Sigmoid colon (tissue), 7 donors: ENCODE measurements around the gene NPAS2. TPM values are rescaled to one million over a fixed set of nuclear protein-coding genes. Genes with fewer than 3 reads are reported as not detected.

Experiments used
- DNase-seq: peaks from one replicate; pipeline ENCODE4 v3.0.0-alpha.2; 2019
- H3K27ac ChIP-seq, 4 donors: fragments of 200-600 bp; sonication (generic); one replicate each; pipeline ENCODE4 v1.5.1; 2016 to 2019; ENCODE audit warnings: mild to moderate bottlenecking in 1 of 4
- H3K27me3 ChIP-seq, 3 donors: fragments of 200-600 bp; sonication (generic); one replicate each; pipeline ENCODE4 v1.5.1; 2019; ENCODE audit warnings: mild to moderate bottlenecking in 1 of 3
- H3K36me3 ChIP-seq, 4 donors: fragments of 200-600 bp; sonication (generic); one replicate each; pipeline ENCODE4 v1.5.1; 2016 to 2019
- H3K4me1 ChIP-seq, 4 donors: fragments of 200-600 bp; sonication (generic); one replicate each; pipeline ENCODE4 v1.5.1; 2017 to 2019
- H3K4me3 ChIP-seq, 4 donors: fragments of 200-600 bp; sonication (generic); one replicate each; pipeline ENCODE4 v1.5.1; 2017 to 2019; ENCODE audit warnings: mild to moderate bottlenecking in 2 of 4, moderate library complexity in 1 of 4
- H3K9me3 ChIP-seq, 4 donors: fragments of 200-600 bp in 3 of 4; sonication (generic) in 3 of 4; one replicate each; pipeline versions ENCODE4 v1.5.1 to v1.6.1; 2013 to 2019
- EP300 ChIP-seq, 4 donors: sonication (generic); formaldehyde crosslinking; IDR thresholded peaks; one replicate each; pipeline ENCODE4 v1.6.1; 2017; ENCODE audit warnings: antibody characterized with exemption in 4 of 4
- POLR2A ChIP-seq, 2 donors: fragments of 450-650 bp; IDR thresholded peaks; one replicate each; pipeline ENCODE4 v1.6.1; 2016; ENCODE audit warnings: antibody characterized with exemption in 2 of 2, mild to moderate bottlenecking in 2 of 2, moderate library complexity in 2 of 2
- POLR2AphosphoS5 ChIP-seq, 4 donors: sonication (generic); formaldehyde crosslinking; IDR thresholded peaks; one replicate each; pipeline ENCODE4 v1.6.1; 2017; ENCODE audit warnings: antibody characterized with exemption in 4 of 4
- WGBS, 2 donors: extraction: QIAGEN DNeasy Blood & Tissue Kit; methylation state at CpG; one replicate each; pipeline ENCODE4 v1.1.7; 2013; 5-methylcytosine and 5-hydroxymethylcytosine counted together
- intact Hi-C: fragments of 100-400 bp; cut with DNase I; formaldehyde crosslinking; loops from one replicate; pipeline ENCODE4 v1.15.1; 2023
- polyA plus RNA-seq, 3 donors: library from polyadenylated mRNA; stranded (reverse); fragments of 200-250 nt; gene quantifications; one replicate each; pipeline ENCODE4 v1.2.3, GENCODE V29; 2013
- total RNA-seq, 4 donors: library from RNA; depleted of rRNA; stranded (reverse); fragments of >200 nt; gene quantifications; one replicate each; pipeline ENCODE4 v1.1.0, GENCODE V29; 2016
- TF ChIP-seq, protein P1 (sequence below), 4 experiments: fragments of 450-650 bp in 3 of 4; fragments of 200-600 bp in 1 of 4; IDR thresholded peaks; one replicate each; pipeline ENCODE4 v1.5.1; 2016 to 2019; ENCODE audit warnings: antibody characterized with exemption in 4 of 4, mild to moderate bottlenecking in 3 of 4, moderate library complexity in 2 of 4
- donor health status: healthy with polysubstance abuse.
- donor health status: Bipolar disorder and iron deficiency.
- donor health status: healthy.

Gene NPAS2
- total and polyA plus RNA-seq, 7 donors = 14.2 to 53.9 (median 23.2) TPM

DNA sequence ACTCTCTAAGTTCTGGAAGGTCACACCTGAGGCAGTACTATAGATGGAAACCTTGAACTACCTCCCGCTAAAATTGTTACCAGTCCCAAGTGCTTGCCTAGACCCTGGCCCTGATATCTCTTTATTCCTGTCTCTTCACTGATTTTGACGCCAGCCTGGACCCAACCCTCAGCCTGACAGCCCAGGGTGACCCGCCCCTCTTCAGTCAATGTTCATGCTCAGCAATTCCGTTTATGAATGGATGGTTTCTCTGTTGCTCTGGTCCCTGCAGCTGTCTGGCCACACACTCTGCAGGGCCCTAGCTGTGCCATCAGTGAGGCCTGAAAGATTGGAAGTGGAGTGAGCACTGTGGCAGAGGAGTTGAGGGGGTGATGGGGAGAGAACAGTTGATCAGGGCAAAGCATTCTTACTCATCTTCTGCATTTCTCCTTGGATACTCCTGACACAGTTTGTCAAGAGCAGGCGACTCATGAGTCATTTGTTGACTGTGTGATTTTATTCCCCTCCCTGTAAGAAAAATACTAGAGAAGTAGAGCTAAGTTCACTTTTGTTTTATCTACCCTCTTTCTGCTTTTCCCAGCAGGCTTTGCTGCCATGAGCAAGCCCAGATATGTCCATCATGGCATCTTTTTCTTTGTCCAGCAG lies 46.0 kb downstream of the NPAS2 start:
- WGBS, 2 donors = 40 to 76% methylated on average over 5 of the region's 5 CpGs
- no peaks in the 10 kb centered on the region for H3K4me1 ChIP-seq
- H3K36me3 ChIP-seq = no peaks in the 10 kb centered on the region
- intact Hi-C loops = no loop called here
- DNase-seq = no peak
- TF ChIP-seq EP300 (IDR thresholded peaks at IDR 0.05) (no peak), POLR2A (IDR thresholded peaks at IDR 0.05) (no peak), POLR2AphosphoS5 (IDR thresholded peaks at IDR 0.05) (no peak)
- TF ChIP-seq, protein P1, sequence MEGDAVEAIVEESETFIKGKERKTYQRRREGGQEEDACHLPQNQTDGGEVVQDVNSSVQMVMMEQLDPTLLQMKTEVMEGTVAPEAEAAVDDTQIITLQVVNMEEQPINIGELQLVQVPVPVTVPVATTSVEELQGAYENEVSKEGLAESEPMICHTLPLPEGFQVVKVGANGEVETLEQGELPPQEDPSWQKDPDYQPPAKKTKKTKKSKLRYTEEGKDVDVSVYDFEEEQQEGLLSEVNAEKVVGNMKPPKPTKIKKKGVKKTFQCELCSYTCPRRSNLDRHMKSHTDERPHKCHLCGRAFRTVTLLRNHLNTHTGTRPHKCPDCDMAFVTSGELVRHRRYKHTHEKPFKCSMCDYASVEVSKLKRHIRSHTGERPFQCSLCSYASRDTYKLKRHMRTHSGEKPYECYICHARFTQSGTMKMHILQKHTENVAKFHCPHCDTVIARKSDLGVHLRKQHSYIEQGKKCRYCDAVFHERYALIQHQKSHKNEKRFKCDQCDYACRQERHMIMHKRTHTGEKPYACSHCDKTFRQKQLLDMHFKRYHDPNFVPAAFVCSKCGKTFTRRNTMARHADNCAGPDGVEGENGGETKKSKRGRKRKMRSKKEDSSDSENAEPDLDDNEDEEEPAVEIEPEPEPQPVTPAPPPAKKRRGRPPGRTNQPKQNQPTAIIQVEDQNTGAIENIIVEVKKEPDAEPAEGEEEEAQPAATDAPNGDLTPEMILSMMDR (IDR thresholded peaks at IDR 0.05) = no peak
- H3K9me3 ChIP-seq = no peaks in the 10 kb centered on the region
- H3K4me3 ChIP-seq = no peak overlapping the region
- no peaks in the 10 kb centered on the region for H3K27me3 ChIP-seq
- no peak overlapping the region for H3K27ac ChIP-seq

DNA sequence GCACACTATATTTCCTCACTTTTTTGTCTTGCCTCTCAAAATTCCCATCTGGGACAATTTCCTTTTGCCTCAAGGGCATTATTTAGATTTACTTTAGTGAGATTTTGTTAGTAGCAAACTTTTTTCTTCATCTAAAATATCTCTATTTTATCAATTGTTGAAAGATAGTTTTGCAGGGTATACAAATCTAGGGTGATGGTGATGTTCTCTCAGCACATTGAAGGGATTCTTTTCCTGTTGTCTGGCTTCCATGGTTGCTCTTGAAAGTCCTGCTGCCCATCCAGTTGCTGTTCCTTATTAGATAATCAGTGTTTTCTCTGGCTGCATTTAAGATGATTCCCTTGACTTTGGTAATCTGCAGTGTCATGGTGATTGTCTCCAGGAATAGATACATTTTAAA lies 48.1 kb downstream of the NPAS2 start:
- H3K27ac ChIP-seq = no peak overlapping the region
- intact Hi-C loops = no loop called here
- H3K9me3 ChIP-seq = no peaks in the 10 kb centered on the region
- no peaks in the 10 kb centered on the region for H3K4me1 ChIP-seq
- H3K27me3 ChIP-seq = no peaks in the 10 kb centered on the region
- TF ChIP-seq POLR2AphosphoS5 (IDR thresholded peaks at IDR 0.05) (no peak), EP300 (IDR thresholded peaks at IDR 0.05) (no peak), POLR2A (IDR thresholded peaks at IDR 0.05) (no peak)
- TF ChIP-seq, protein P1 (IDR thresholded peaks at IDR 0.05) = no peak
- DNase-seq = no peak
- no peaks in the 10 kb centered on the region for H3K36me3 ChIP-seq
- H3K4me3 ChIP-seq = no peak overlapping the region

DNA sequence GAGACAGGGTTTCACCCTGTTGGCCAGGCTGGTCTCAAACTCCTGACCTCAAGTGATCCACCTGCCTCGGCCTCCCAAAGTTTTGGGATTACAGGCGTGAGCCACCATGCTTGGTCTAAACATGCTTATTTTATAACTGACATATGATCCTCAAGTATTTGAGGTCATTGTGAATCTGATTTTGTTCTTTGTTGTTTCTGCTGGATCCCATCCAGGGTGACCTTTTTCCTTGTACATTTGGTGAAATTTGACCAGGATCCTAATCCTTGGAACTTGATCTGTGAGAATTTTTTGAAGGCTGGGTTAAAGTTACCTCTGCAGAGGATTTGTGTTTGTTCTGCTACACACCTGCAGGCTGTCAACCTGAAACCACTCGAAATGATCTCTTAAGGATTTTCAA lies 49.2 kb downstream of the NPAS2 start:
- Histone ChIP-seq H3K4me3 (no peak overlapping the region), H3K27me3 (no peaks in the 10 kb centered on the region), H3K9me3 (no peaks in the 10 kb centered on the region), H3K36me3 (no peaks in the 10 kb centered on the region), H3K27ac (no peak overlapping the region), H3K4me1 (no peaks in the 10 kb centered on the region)
- intact Hi-C loops = no loop called here
- DNase-seq = no peak
- WGBS, 2 donors = 92 to 95% methylated on average over 3 of the region's 3 CpGs
- no peak for TF ChIP-seq POLR2AphosphoS5 (IDR thresholded peaks at IDR 0.05)
- no peak for TF ChIP-seq POLR2A (IDR thresholded peaks at IDR 0.05)
- TF ChIP-seq, protein P1 (IDR thresholded peaks at IDR 0.05) = no peak
- TF ChIP-seq EP300 (IDR thresholded peaks at IDR 0.05) = no peak

DNA sequence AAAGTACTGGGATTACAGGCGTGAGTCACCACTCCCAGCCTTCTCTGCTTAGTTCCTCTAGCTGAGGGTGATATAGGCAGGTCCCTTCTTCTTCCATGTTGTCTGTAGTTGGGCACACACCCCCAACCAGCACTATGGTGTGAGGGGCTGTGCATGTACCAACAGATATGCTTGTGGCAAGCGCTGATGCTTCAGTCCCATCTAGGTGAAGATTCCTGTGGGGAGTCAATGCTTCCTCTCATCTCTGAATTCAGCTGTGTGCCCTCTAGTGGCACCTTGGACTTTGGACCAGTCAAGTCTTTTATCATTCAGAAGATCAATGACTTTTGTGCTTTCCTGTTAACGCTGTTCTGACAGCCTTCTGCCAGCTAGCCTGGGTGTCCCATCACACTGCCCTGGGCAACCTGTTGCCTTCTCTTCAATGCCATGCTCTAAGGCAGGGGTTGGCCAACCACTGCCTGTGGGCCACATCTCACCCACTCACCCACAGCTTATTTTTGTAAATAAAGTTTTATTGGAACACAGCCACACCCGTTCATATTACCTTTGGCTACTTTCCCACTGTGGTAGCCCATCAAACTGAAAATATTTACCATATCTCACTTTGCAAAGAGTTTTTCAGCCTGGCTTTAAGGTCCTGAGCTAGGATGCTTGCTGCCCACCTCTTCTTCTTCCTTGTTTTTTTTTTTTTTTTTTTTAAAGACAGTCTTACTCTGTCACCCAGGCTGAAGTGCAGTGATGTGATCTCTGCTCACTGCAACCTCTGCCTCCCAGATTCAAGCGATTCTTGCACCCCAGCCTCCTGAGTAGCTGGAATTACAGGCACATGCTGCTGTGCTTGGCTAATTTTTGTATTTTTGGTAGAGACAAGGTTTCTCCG lies 51.0 kb downstream of the NPAS2 start:
- H3K27ac ChIP-seq = no peak overlapping the region
- H3K4me1 ChIP-seq = no peaks in the 10 kb centered on the region
- H3K9me3 ChIP-seq = no peaks in the 10 kb centered on the region
- intact Hi-C loops = no loop called here
- no peak for TF ChIP-seq POLR2AphosphoS5 (IDR thresholded peaks at IDR 0.05)
- TF ChIP-seq EP300 (IDR thresholded peaks at IDR 0.05) = no peak
- TF ChIP-seq, protein P1 (IDR thresholded peaks at IDR 0.05) = no peak
- no peak for TF ChIP-seq POLR2A (IDR thresholded peaks at IDR 0.05)
- no peak overlapping the region for H3K4me3 ChIP-seq
- WGBS, 2 donors = 69 to 85% methylated on average over 6 of the region's 6 CpGs
- no peaks in the 10 kb centered on the region for H3K27me3 ChIP-seq
- DNase-seq = no peak
- H3K36me3 ChIP-seq = no peaks in the 10 kb centered on the region
